NCI-H446 (cell line): ENCODE measurements around the gene HOXD13.
A peak's percentile ranks its signal among the peaks of the same experiment; 100 is the strongest.

Source experiments
- DNase-seq, 2 experiments: peaks; one replicate each; lab custom pipeline; 2025; lab: John Stamatoyannopoulos, UW

Gene HOXD13

DNA sequence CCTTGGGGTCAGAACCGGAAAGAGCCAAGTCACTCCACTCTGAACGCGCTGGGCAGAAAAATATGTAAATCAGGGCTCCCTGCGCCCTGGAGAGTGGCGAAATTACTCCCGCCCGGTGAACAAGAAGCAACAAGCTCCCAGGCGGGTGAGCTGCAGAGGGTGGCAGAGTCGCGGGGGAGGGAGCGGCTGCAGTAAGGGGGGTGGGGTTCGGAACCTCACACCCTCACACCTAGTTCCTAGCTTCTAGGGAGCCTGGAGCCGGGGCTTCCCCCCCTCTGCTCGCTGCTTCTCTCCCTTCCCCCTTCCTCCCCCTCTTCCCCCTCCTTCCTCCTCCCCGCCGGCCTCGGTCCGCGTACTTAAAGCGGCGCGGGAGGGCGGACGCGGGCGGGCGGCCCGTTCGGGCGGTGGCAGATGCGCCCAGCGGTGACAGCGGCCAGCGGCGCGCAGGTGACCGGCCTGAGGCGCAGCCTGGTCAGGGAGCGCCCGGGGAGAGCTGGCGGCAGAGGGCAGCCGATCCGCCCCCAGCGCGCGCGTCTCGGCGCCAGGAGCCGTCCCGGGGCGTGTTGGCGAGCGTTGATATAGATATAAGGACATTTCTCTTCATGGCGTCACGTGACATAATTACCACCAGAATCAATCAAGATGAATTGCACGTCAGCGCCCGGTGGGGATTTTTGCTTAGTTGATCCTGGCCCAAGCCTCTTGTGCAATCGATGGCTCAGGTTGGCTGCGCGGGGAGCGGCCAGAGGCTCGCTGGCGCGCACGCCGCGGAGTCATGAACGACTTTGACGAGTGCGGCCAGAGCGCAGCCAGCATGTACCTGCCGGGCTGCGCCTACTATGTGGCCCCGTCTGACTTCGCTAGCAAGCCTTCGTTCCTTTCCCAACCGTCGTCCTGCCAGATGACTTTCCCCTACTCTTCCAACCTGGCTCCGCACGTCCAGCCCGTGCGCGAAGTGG lies 14.3 kb downstream of the HOXD13 start, which contains the start of gene HOXD11:
Gene HOXD11, plus strand, starts transcription at position 700 of the 959 bp plus-strand sequence. Its CDS starts 76 bp downstream, at position 776.
- DNase-seq, result no peak

DNA sequence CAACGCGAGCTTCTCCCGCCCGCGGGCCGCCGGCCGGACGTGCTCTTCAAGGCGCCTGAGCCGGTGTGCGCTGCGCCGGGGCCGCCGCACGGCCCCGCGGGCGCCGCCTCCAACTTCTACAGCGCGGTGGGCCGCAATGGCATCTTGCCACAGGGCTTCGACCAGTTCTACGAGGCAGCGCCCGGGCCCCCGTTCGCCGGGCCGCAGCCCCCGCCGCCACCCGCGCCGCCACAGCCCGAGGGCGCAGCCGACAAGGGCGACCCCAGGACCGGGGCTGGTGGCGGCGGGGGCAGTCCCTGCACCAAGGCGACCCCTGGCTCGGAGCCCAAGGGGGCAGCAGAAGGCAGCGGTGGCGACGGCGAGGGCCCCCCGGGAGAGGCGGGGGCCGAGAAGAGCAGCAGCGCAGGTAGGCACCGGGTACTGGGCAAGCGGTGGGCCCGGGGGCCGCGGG lies 15.2 kb downstream of the HOXD13 start:
- DNase-seq, result no peak

DNA sequence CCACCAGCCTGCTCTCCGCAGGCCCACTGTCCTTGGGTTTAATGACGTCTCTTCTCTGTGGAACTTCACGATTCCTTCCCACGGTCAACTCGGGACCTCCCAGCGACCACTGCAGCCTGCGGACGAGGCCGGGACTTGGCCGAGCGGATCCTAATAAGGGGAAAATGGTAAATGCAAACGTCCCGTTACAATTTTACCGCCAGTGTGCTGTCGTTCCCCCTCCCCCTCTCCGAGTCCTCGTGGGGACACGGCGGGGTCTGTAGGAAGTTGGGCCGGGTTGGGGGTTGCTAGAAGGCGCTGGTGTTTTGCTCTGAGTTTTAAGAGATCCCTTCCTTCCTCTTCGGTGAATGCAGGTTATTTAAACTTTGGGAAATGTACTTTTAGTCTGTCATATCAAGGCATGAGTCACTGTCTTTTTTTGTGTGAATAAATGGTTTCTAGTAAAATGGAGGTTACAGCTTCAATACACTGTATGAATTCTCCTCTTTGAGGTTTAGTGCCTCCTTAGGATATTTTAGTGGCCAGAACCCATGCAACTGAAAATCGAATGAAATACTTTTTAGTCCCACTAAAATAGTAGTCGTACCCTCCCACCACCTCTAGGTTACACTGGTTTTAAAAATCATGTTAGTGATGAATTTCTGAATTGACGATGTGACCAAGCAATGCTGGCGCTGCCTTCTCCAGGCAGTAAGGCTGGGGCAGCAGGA lies 16.8 kb downstream of the HOXD13 start:
- no peak for DNase-seq

DNA sequence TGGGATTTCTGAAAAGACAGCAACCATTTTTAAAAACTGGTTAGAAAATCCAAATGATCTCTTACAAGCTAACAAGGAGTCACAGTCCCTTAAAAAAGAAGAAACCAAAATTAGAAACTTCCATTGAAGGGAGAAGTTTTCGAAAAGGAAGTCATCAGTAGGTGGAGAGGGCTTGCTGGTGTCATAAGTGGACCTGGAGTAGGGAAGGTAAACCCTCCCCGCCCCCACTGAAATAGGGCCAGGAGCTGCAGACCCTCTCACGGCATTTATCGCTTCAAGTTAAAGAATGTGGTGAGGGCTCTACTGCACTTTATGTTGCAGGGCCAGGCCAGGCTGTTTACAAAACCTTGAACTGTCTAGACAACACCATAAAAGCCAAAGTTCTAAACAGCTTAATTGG lies 17.4 kb downstream of the HOXD13 start:
- no peak for DNase-seq

DNA sequence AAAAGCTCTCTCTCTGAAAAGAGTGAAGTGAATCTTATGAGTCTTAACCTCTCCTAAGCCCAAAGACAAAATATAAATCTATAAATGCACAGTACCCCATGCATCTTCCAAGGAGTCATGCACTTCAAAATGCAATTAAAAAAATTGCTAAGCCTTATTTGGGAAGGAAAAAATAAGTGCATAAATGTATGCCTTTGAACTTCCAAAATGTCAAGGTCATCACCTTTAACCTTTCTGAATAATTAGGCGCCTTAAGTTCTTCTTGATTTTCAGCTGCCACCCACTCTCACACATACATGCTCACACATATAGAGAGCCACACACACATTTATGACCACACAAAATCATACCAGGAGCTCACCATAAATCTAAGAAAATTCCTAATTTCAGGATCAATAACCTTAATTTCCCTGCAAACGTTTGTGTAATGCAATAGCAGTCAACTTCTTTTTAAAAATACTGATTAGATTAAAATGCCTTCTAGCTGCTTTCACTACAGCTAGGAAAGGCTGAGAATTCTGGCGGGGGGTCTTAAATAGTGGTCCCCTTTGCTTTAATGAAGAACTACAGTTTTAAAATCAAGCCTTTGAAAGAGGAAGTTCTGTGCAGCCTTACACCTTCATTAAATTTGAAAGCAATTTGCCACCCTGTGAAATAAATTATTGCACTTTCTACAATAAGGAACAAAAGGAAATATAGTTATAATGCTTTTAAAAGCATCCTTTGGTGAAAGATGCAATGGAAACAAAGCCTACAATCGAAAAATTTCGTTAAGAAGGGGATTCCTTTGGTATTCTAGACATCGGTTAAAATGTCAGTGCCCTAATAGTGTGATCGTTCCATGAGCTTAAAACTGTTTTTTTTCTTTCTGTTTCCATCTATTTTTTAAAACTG lies 18.1 kb downstream of the HOXD13 start:
- no peak for DNase-seq

DNA sequence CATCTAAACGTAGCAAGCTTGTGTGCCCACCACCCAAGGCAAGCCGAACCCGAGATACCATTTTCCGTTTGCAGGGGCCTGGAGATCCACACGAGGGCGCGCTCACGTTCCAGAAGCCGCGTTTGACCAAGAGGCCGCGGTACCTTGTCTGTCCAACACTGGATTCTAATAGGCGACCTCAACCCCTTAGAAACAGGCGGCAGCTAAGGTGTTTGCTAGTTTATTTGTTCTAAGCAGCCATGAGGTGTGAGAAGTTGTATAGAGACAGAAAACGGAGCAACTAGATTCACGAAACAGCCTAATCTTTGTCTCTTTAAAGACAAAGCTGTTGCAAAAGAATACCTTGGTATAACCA lies 18.8 kb downstream of the HOXD13 start:
- DNase-seq, result peak in 1 of 2 experiments; percentile 62

DNA sequence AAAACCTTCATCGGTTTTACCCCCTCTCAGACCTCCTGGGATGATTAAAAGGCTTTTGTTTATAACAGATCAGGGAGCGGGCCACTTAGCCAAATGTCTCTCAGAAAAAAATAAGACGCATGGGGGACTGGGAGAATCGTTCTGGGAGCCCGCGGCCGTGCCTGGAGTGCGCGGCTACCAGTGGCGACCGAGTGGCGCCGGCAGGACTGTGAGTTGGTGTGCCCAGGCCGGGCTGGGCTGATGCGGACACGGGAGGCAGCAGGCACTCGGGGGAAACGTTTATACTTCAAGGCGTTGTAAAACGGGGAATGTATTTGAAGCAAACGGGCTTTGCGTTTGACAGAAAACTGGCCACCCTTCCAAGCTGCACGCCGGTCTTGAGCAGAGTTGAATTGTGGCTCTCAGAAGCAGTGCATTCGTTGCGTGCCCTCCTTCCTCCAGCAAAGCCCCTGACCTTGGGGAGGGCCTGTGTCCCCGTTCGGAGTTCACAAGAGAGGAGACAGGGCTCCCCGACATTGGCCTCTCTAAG lies 19.4 kb downstream of the HOXD13 start:
- no peak for DNase-seq

DNA sequence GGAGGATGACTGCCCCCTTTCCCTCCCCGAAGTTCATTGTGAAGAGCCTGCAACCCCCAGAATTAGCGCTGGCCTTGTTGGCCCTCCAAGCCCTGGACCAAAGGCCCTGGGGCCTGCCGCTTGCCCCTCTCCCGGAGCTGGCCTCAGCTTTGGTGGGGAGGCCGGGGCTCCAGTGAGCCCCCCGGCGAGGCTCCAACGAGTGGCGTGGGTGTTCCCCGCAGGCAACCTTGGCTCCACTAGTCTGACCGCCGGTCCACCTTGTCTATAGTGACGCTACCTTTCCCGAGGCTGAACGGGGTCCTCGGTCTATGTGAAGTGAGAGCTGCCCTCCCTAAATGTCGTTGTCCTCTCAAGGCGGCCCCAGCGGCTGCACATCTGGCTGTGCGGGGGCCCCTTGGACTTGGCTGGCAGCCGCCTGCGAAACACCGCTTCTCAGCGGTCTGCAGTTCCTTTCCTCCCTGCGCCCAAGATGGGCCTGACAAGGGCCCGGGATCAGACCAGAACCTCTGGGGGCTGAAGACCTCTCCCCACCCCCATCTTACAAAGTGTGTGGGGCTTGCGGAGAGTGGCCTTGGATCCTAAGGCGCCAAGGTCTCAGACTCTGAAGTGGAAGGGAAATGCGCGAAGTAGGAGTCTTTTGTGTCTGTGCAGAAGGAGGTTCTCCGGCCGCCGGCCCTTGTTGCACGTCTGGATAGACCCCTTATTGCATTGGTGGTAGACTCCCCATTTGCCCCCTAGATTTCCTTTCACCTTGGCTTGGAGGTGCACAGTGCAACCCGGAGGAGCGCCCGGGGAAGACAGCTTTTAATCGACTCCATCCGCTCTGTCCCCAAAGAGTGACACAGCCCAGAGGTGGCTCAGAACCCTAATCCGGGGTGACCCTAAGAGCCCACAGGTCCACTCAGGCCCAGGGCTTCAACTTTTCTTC lies 20.1 kb downstream of the HOXD13 start:
- no peak for DNase-seq

DNA sequence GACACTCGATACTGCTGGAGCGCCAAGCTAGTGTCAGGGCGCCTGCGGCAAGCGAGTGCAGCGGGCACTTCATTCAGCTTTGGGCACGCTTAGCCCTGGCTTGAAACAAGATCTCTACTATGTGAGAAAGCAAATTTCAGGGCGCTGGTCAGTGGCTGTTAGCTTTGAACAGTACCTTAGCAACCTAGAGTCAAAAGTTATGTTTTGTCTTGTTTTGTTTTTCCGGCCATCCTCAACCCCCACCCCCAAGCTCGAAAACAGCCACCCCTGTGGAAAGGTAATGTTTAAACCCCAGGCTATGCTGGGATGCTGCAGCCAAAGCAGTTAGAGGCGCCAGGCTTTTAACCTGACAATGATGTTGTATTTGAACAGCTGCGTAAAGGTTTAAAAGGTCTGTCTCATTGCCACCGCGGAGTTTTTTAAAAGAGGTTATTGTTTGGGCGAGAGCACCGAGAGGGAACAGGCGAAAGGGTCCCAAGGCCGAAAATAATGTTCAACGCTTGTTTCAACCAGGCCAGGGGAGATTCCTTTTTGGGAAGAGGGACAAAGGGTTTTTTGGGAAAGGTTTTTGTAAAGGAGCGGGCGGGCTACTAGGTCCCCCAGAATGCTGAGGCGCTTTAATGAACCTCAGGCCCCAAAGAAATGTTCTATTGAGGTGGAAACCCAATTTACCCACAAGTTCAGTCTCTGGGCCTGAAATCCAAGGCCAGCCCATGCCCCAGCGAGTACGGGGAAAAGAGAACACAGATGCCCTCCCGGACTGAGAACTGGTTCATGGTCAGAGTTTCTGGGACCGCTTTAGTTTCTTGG lies 21.8 kb downstream of the HOXD13 start:
- DNase-seq, result no peak

DNA sequence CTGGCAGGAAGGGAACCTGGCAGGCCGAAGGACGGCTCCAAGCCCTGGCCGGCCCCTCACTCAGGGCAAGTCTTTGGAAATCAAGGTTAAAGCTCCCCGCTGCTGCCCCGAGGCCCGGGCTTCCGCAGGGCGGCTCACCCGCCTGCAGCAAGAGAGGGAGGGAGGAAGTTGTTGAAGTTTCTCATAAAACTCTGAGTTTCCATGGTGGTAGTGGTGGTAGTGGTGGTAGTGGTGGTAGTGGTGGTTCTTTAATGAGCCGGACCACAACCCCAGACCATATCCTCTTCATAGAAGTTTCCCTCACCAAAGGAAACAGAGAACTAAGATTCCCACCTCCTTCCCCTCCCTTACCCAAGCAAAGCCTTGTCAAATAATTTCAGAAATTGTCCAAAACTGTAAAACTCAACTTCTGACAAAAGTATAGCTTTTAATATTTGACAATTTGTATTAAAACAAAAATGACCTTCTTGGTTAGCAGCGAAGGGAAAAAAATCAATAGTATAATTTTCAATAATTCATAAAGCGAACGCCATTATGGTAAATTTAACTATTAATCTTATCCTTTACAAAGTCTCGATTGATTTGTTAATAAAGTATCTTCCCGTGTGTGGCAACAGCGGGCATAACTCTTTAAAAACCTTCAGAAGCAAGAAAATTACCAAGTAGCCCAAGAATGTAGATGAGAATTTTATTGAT lies 22.6 kb downstream of the HOXD13 start:
- DNase-seq, result no peak

DNA sequence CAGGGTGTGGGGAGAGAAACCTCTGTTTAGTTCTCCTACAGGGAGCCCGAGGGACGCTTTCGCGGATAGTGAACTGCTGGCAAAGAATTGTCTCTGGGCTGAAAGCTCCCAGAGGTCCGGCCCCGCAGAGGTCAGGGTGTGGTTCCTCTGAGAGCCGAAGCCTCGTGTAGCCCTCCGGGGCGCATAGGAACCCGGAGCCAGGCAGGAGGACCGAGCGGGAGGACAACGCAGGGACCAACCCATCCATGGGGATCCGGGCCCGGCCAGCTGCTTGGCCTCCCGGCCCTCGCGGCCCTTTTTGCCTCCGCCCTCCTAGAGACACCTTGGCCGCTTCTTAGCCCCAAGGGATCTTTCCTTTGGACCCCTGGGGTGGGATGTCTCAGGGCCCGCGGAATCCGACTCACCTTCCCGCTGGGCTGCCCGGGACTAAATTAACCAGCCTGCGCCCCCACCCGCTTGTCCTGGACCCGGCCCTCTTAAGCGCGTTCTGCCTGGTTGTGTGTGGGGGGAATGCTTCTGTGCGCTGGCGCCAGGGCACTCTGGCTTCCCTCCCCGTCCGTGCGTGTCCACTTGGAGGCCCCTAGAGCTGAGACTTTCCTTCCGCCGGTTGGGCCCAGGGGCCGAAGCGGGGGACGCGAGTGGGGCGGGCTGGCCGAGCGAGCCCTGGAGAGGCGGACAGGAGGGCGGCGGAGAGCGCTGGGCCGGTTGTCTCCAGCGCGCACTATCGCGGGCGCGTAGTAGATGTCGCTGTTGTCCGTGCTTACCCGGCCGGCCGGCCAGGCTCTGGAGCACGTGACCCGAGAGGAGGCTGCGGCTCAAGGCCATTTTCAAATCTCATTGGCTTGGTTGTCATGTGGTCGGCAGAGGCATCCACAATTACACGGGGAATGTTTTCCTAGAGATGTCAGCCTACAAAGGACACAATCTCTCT lies 23.6 kb downstream of the HOXD13 start, which contains the start of gene HOXD10:
Gene HOXD10, plus strand, starts transcription at position 896 of the 931 bp plus-strand sequence. CDS start 56 bp downstream, outside the sequence.
- DNase-seq, result no peak

DNA sequence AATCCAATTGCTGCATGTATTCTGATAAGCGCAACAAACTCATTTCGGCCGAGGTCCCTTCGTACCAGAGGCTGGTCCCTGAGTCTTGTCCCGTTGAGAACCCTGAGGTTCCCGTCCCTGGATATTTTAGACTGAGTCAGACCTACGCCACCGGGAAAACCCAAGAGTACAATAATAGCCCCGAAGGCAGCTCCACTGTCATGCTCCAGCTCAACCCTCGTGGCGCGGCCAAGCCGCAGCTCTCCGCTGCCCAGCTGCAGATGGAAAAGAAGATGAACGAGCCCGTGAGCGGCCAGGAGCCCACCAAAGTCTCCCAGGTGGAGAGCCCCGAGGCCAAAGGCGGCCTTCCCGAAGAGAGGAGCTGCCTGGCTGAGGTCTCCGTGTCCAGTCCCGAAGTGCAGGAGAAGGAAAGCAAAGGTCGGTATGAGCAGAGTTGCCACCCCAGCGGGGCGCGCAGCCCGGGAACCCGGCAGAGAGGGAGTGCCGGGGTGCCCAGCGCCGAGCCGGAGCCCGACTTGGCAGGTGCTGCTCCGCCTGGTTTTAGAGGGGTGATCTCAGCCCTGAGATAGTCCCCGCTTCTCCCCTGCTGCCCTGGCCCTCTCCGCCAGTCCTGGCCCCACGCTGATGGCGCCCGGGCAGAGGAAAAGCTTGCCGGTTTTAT lies 24.8 kb downstream of the HOXD13 start:
- no peak for DNase-seq

DNA sequence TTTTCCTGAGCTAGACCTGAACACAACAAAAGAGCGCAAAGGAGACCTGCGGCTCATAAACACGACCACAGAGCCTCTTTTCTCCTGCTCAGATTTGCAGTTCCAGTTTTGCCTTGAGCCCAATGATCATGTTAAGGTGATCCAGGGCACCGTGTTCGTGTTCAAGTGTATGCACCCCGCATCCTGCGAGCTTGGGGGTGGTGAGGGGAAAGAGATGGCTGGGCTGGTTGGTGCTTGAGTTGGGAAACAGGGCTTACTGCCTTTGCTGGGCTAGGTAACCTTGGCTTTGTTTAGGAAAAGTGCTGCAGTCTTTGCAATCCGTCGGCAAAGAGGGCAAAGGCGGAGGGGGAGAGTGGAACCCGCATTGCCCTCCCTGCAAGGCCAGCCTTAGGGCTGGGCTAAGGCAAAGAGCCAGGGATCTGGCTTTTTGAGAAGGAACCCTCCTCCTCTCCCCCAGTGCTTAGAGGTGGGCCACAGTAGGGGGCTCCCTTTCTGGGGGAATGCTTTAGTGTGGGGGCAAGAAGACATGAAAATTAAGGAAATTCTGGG lies 25.4 kb downstream of the HOXD13 start:
- no peak for DNase-seq

DNA sequence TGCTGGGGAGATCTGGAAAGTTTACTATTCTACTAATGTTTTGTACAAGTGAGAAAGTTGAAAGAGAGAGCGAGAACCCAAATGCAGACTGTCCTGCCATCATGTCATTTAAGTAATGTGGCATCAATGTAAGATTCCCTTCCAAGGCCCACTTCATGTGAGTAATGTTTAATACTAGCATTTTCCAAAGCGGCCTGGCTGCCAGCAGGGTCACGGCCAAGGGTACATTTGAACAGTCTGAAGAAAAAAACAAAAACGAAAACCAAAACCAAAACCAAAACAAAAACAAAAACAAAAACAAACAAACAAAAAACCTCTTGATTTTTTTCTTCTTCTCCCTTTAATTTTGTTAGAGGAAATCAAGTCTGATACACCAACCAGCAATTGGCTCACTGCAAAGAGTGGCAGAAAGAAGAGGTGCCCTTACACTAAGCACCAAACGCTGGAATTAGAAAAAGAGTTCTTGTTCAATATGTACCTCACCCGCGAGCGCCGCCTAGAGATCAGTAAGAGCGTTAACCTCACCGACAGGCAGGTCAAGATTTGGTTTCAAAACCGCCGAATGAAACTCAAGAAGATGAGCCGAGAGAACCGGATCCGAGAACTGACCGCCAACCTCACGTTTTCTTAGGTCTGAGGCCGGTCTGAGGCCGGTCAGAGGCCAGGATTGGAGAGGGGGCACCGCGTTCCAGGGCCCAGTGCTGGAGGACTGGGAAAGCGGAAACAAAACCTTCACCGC lies 26.2 kb downstream of the HOXD13 start:
- peak in 1 of 2 experiments; percentile 15 for DNase-seq

DNA sequence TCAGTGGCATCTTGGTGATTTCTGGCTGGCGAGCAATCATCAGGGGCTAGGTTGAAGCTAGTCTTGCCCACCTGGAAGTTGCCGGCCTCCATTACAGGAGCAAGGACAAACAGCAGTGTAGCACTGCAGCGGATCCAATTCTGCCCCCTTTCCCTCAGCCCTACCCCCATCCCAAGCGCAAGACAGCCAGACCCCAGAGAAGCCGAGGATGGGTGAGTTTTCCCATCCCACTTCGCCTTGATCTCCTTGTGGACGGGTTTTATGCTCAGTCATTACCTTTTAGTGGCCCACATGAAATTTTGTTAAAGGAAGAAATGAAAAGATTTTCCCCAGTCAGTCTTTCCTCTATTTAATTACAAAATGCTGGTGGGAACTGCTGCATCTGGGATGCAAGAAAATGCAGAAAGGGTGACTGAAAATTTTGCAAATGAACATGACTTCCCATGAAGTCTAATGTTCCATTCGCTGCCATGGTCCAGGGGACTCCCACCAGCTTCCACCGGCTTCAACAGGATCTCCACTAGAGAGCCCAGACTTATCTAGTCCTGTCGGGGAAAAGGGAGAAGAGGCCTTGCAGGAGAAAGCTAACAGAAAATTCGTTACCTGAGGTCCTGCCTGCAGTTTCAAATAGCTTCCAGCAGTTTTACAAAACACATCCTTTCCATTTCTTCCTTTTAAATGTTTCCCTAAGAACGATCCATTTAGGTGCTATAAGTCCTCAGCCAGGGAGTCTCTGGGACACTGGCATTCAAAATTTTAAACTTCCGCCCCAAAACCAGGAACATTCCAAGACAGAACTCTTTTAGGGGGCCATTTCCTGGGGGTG lies 28.1 kb downstream of the HOXD13 start:
- DNase-seq, result no peak
